IMR-90 (cell line): ENCODE data around the gene NAV2. TPM values are rescaled to one million over a fixed set of nuclear protein-coding genes. Genes with fewer than 3 reads are reported as not detected.

Experiments used
- ATAC-seq: fragments of 200-7000 bp; cut with Tn5 transposase; 2 replicates; pipeline ENCODE4 v1.9.1; 2020; ENCODE audit warnings: low read depth, mild to moderate bottlenecking, moderate library complexity
- BruUV-seq: library from RNA; stranded (reverse); fragments of 400-500 nt; replicated peaks from 2 replicates; lab custom pipeline; 2021; lab: Mats Ljungman, UMichigan
- CTCF ChIA-PET: fragments of 300-600 bp; formaldehyde crosslinking; extraction: SDS; loops from one replicate; lab custom pipeline; 2021; ENCODE audit warnings: antibody characterized with exemption; lab: Yijun Ruan, JAX
- POLR2A ChIA-PET: fragments of 300-600 bp; sonication (Branson Sonifier 250); formaldehyde crosslinking; loops from one replicate; lab custom pipeline; 2022; ENCODE audit warnings: antibody characterized with exemption; ENCODE audit not compliant: unreplicated experiment; lab: Charles Lee
- DNase-seq: peaks from one replicate; pipeline ENCODE4 v3.0.0; 2013
- H2AFZ ChIP-seq: replicated peaks from 2 replicates; pipeline ENCODE3; 2013; ENCODE audit warnings: low read length, mild to moderate bottlenecking; ENCODE audit not compliant: poor library complexity
- H2AK5ac ChIP-seq: 2 replicates; pipeline ENCODE4 v1.6.1; 2013; ENCODE audit warnings: low read depth, low read length, inconsistent platforms
- H2AK9ac ChIP-seq: replicated peaks from 2 replicates; pipeline ENCODE3; 2013; ENCODE audit warnings: mild to moderate bottlenecking, low read depth, low read length, moderate library complexity; ENCODE audit not compliant: poor library complexity
- H2BK120ac ChIP-seq: 2 replicates; pipeline ENCODE4 v1.6.1; 2013; ENCODE audit warnings: low read depth, low read length, inconsistent platforms
- H2BK15ac ChIP-seq: 3 replicates; pipeline ENCODE4 v1.6.1; 2013; ENCODE audit warnings: low read depth, low read length, inconsistent platforms
- H2BK20ac ChIP-seq: 2 replicates; pipeline ENCODE4 v1.6.1; 2013; ENCODE audit warnings: low read depth, mild to moderate bottlenecking, inconsistent platforms, low read length, moderate library complexity
- H2BK5ac ChIP-seq: 2 replicates; pipeline ENCODE4 v1.6.1; 2013; ENCODE audit warnings: mild to moderate bottlenecking, low read depth, low read length, inconsistent platforms; ENCODE audit not compliant: poor library complexity, severe bottlenecking
- H3K14ac ChIP-seq: replicated peaks from 2 replicates; pipeline ENCODE4 v1.6.1; 2013; ENCODE audit warnings: low read depth, low read length, inconsistent platforms
- H3K18ac ChIP-seq: 2 replicates; pipeline ENCODE4 v1.6.1; 2013; ENCODE audit warnings: low read depth, low read length, control low read depth
- H3K23ac ChIP-seq: 2 replicates; pipeline ENCODE4 v1.6.1; 2013; ENCODE audit warnings: low read depth, low read length, inconsistent platforms
- H3K27ac ChIP-seq: 2 replicates; pipeline ENCODE4 v1.5.1; 2013; ENCODE audit warnings: mild to moderate bottlenecking, control low read depth, low read length; ENCODE audit not compliant: insufficient read depth
- H3K27me3 ChIP-seq: 2 replicates; pipeline ENCODE4 v1.6.1; 2013; ENCODE audit warnings: low read length; ENCODE audit not compliant: control insufficient read depth, insufficient read depth
- H3K36me3 ChIP-seq: 2 replicates; pipeline ENCODE4 v1.6.1; 2013; ENCODE audit warnings: low read length, mixed read lengths; ENCODE audit not compliant: control insufficient read depth, insufficient read depth
- H3K4ac ChIP-seq: 2 replicates; pipeline ENCODE4 v1.6.1; 2013; ENCODE audit warnings: low read depth, low read length, inconsistent platforms
- H3K4me1 ChIP-seq: 2 replicates; pipeline ENCODE4 v1.6.1; 2013; ENCODE audit warnings: low read length, mixed read lengths; ENCODE audit not compliant: control insufficient read depth, insufficient read depth
- H3K4me2 ChIP-seq: 2 replicates; pipeline ENCODE4 v1.6.1; 2013; ENCODE audit warnings: low read depth, mild to moderate bottlenecking, control low read depth, low read length, moderate library complexity
- H3K4me3 ChIP-seq: 2 replicates; pipeline ENCODE4 v1.5.1; 2013; ENCODE audit warnings: low read depth, mild to moderate bottlenecking, control low read depth, low read length, moderate library complexity; ENCODE audit not compliant: insufficient read depth
- H3K56ac ChIP-seq: 2 replicates; pipeline ENCODE4 v1.6.1; 2013; ENCODE audit warnings: low read length, inconsistent platforms; ENCODE audit not compliant: insufficient read depth; ENCODE audit errors: extremely low read depth
- H3K79me1 ChIP-seq, 2 experiments: 2 replicates each; pipeline ENCODE4 v1.6.1; 2013; ENCODE audit warnings: low read length in 2 of 2, inconsistent platforms in 1 of 2, low read depth in 1 of 2
- H3K9ac ChIP-seq: 2 replicates; pipeline ENCODE4 v1.6.1; 2013; ENCODE audit warnings: low read depth, low read length, control low read depth
- H3K9me1 ChIP-seq: 2 replicates; pipeline ENCODE4 v1.6.1; 2013; ENCODE audit warnings: low read length, inconsistent platforms; ENCODE audit not compliant: insufficient read depth
- H3K9me3 ChIP-seq: 2 replicates; pipeline ENCODE4 v1.6.1; 2013; ENCODE audit warnings: low read length; ENCODE audit not compliant: control insufficient read depth, insufficient read depth
- H4K20me1 ChIP-seq: 2 replicates; pipeline ENCODE4 v1.6.1; 2013; ENCODE audit warnings: low read length, inconsistent platforms; ENCODE audit not compliant: insufficient read depth
- H4K5ac ChIP-seq: 2 replicates; pipeline ENCODE4 v1.6.1; 2013; ENCODE audit warnings: mild to moderate bottlenecking, low read depth, low read length, control low read depth
- H4K8ac ChIP-seq, 2 experiments: 2 replicates each; pipeline ENCODE4 v1.6.1; 2013; ENCODE audit warnings: low read depth in 2 of 2, low read length in 2 of 2, control low read depth in 1 of 2, inconsistent platforms in 1 of 2
- H4K91ac ChIP-seq: 2 replicates; pipeline ENCODE4 v1.6.1; 2013; ENCODE audit warnings: low read depth, low read length, inconsistent platforms; ENCODE audit not compliant: insufficient read depth
- CEBPB ChIP-seq: IDR thresholded peaks from 2 replicates; pipeline ENCODE4 v1.6.1; 2012; ENCODE audit warnings: low read depth, low read length, improper control_type of control experiment
- MAFK ChIP-seq: IDR thresholded peaks from 2 replicates; pipeline ENCODE4 v1.6.1; 2012; ENCODE audit warnings: low read depth, low read length, improper control_type of control experiment
- RAD21 ChIP-seq: IDR thresholded peaks from 2 replicates; pipeline ENCODE4 v1.6.1; 2012; ENCODE audit warnings: low read length, improper control_type of control experiment
- WGBS, 2 experiments: methylation state at CpG; one replicate each; pipeline versions ENCODE4 v1.1.5 to v1.1.7; 2013; ENCODE audit warnings: missing lambda C conversion rate in 2 of 2; ENCODE audit not compliant: insufficient read length in 1 of 2; ENCODE audit errors: extremely low coverage in 2 of 2; 5-methylcytosine and 5-hydroxymethylcytosine counted together
- dilution Hi-C: fragments of 300-500 bp; cut with HindIII; formaldehyde crosslinking; loops from one replicate; pipeline ENCODE4 v1.14.3; 2018; ENCODE audit warnings: low sequenced_read_pairs; ENCODE audit not compliant: unreplicated experiment
- in situ Hi-C: fragments of 300-500 bp; cut with MboI; formaldehyde crosslinking; loops from 3 replicates; pipeline ENCODE4 v1.14.3; 2019; ENCODE audit warnings: low sequenced_read_pairs, inconsistent platforms, mixed read lengths
- intact Hi-C: fragments of 100-400 bp; cut with micrococcal nuclease; formaldehyde crosslinking; loops from 2 replicates; pipeline ENCODE4 v1.10.0; 2022
- polyA plus RNA-seq, 3 experiments: library from polyadenylated mRNA; depleted of rRNA; stranded (reverse); fragments of >200 nt; gene quantifications; 2 replicates each; pipeline ENCODE4 v1.2.3, GENCODE V29; 2012; ENCODE audit warnings: low replicate concordance in 1 of 3
- total RNA-seq: library from RNA; depleted of rRNA; stranded (reverse); fragments of >200 nt; gene quantifications from 2 replicates; pipeline ENCODE4 v1.2.3, GENCODE V29; 2012

The NAV2 gene
- total and polyA plus RNA-seq, 2 of the 4 experiments (the other 2 are of a cell fraction): 4.5 to 12.6 TPM

DNA sequence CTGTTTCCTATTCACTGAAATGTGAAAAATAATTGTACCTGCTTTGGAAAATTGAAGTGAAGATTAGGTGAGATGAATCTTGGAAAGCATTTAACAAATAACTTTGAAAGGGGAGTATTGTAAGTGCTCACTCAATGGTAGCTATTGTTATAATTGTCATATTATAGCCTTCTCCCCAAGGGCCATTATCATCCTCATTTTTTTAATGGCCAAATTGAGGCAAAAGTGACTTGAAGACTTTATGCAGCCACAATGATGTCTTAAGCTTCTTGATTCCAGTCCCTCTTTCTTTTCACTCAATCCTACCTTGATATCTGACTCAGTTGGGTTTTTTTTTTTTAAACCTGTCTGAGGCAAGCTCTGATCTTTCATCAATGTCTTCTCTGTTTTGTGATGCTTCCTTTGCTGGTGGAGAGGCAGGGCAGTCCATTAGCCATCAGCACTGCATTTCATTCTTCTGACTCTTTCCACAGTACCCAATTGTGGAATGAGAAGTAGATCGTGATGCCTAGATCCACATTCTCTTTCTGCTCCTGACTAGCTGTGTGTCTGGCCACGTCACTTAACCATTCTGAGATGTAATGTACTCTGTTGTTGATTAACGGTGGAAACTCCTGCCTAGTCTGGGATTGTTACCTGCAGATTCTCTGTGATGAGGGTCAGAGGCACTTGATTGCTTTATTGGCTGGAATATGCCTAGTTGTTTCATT is 346.3 kb downstream of the NAV2 start (continued):
- no peak for TF ChIP-seq MAFK

DNA sequence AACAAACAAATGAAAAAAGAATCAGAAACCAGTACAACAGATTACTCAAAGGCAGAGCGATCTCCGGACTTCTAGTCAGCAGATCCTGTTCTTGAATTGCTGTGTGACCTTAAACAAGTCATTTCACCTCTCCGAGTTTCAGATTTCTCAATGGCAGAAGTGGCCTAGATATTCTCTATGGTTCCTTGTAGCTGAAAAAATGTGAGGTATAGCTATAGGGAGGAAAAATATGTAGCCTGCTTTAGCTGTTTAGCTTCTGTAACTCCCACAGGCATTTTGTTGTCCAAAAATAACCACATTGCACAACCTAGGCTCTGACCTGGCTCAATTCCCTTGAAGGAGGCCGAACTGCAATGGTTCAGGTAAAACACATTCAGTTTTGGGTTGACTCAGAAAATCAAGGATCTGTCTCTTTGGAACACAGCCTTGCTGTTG is 347.0 kb downstream of the NAV2 start:
- dilution Hi-C loops: no loop called here
- H2BK5ac ChIP-seq: no peak overlapping the region
- intact Hi-C loops: no loop called here
- no peak overlapping the region for H2AFZ ChIP-seq
- no CpG with 5 or more reads among the region's 4 CpGs for WGBS, 2 experiments
- H3K18ac ChIP-seq: no peak overlapping the region
- in situ Hi-C loops: no loop called here
- no peak overlapping the region for H2AK9ac ChIP-seq
- peaks cover 9% of the 10 kb centered on the region for H3K4me1 ChIP-seq
- H3K9me1 ChIP-seq: peaks cover 14% of the 10 kb centered on the region; the same call in 1 of the 2 replicates
- H2AK5ac ChIP-seq: no peak overlapping the region
- H4K5ac ChIP-seq: no peak overlapping the region
- H3K9me3 ChIP-seq: no peaks in the 10 kb centered on the region
- H3K4me2 ChIP-seq: no peak overlapping the region
- no peak overlapping the region for H3K4ac ChIP-seq
- TF ChIP-seq RAD21: no peak
- TF ChIP-seq CEBPB: peak; percentile 42; the same call in 1 of the 2 replicates
- H3K36me3 ChIP-seq: peaks cover 18% of the 10 kb centered on the region
- no peak overlapping the region for H3K4me3 ChIP-seq
- no peak overlapping the region for H3K23ac ChIP-seq
- DNase-seq: no peak
- no peak overlapping the region for H3K56ac ChIP-seq
- H2BK15ac ChIP-seq: no peak overlapping the region
- no peaks in the 10 kb centered on the region for H3K27me3 ChIP-seq
- BruUV-seq: no TSS peak
- H3K27ac ChIP-seq: no peak overlapping the region
- ChIA-PET CTCF (interaction anchor here (0.9 to 1.0 kb wide), 2 partner anchors 24 to 44 kb away, joined by 3 to 6 read pairs; no protein-coding TSS in a partner anchor), POLR2A (no interaction called here)
- no peaks in the 10 kb centered on the region; the same call in 1 of the 2 replicates for H4K20me1 ChIP-seq
- no peak overlapping the region for H3K9ac ChIP-seq
- H3K79me1 ChIP-seq: no peaks in the 10 kb centered on the region
- no peak overlapping the region for H2BK120ac ChIP-seq
- no peak for ATAC-seq
- H3K14ac ChIP-seq: no peak overlapping the region
- no peak overlapping the region for H2BK20ac ChIP-seq
- no peak overlapping the region for H4K91ac ChIP-seq
- H4K8ac ChIP-seq: no peak overlapping the region
